SW480 (cell line): Measurements from ENCODE around the gene CEP192.
"Not testable (repeated sequence)": the region's sequence is repeated elsewhere in the genome, so short reads cannot be mapped to it uniquely, and the experiment has no call there.

Source experiments
- DNase-seq: peaks from one replicate; pipeline ENCODE4 v3.0.0-alpha.2; 2016; ENCODE audit warnings: low spot score

Gene CEP192

DNA sequence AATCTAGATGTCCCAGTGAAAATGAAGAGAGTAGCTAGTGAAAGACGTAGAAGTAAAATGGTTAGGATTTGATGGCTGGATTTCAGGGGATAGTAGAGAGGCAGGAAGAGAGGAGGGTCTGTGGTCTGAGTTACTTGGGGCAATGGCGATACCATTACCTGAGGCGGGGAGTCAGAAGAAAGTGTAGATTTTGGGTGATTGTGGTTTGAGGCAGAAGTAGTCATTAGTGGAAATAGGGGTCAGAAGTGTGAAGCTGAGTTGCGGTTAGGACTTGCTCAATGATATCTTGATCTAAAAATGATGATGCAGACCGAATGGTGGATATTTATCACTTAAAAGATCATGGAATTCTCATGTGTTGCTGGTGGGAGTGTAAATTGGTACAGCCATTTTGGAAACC is 41.0 kb downstream of the CEP192 start:
- no peak for DNase-seq

DNA sequence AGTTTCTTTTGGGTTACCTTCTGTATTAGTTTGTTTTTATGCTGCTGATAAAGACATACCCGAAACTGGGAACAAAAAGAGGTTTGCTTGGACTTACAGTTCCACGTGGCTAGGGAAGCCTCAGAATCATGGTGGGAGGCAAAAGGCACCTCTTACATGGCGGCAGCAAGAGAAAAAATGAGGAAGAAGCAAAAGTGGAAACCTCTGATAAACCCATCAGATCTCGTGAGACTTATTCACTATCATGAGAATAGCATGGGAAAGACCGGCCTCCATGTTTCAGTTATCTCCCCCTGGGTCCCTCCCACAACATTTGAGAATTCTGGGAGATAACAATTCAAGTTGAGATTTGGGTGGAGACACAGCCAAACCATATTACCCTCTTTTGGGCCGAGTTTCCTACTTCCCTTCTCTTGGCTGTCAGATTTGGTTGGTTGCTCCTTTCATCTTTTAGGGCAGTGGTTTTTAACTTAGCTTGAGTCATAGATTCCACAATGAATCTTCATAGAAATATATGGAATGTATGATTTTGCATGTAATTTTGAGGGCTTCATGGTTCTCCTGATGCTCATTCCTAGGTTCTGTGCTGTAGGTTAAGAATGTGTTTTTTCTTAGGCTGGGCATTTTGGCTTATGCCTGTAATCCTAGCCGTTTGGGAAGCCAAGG is 44.2 kb downstream of the CEP192 start:
- DNase-seq: no peak

DNA sequence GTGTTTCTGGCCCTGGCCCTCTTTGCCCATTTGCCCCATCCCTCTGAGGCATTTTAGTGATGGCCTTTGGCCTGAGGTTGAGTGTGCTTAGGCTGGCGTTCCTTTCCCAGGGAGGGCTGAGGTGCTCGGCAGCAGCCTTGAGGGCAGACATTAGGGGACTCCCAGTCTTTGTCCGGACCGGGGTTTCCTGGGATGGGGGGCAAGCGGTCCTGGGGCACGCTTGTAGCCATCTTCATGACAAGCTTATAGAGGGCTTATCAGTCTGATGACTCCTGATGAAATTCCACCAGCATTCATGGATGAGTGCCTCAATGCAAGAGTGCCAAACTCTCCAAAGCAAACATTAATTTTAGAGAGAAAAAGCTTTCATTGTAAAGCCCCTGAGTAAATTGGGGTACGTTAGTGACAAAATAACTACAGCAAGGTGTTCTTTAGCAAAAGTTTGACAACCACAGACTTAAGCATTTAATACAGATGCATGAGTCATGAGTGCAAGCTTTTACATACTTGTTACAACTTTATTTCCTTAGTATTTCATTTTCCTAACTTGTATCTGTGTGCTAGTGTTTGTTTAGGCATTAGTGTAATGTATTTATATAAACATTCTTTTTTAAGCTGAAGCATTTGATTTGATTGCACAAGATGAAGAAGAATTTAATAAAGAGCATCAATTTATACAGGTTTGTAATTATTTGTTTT is 45.6 kb downstream of the CEP192 start:
- no peak for DNase-seq

DNA sequence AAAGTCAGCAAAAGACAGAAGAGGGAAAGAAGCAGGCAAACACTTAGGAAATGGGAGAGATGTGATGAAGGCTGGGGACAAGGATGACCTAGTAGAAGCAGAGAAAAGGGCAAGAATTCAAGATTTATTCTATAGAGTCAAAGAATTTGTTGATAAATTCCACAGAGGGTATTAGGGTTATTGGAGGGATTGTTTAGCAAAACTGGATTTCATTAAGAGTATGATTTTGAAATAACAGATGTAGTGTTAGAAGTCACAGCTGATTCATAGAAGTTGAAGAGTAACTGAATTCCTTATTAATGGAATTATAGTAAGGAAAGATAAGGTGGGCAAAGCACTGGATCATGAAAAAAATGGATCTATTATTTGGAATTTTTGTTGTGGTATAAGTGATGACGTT is 48.6 kb downstream of the CEP192 start:
- no peak for DNase-seq

DNA sequence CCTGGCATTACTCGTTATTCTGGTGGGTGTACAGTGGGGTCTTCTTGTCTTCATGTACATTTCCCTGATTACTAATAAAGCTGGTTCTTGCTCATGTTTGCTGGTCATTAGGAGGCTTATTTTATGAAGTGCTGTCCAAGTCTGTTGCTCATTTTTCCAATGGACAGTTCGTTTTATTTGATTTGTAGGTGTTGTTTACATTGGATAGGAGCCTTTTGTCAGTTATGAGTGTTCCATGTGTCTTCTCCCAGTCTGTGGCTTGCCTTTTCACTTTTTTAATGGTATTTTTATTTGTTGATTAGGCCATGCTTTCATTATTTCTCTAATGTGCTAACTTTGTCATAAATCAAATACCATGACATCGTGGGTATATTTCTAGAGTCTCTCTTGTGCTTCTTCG is 51.9 kb downstream of the CEP192 start:
- no peak for DNase-seq

DNA sequence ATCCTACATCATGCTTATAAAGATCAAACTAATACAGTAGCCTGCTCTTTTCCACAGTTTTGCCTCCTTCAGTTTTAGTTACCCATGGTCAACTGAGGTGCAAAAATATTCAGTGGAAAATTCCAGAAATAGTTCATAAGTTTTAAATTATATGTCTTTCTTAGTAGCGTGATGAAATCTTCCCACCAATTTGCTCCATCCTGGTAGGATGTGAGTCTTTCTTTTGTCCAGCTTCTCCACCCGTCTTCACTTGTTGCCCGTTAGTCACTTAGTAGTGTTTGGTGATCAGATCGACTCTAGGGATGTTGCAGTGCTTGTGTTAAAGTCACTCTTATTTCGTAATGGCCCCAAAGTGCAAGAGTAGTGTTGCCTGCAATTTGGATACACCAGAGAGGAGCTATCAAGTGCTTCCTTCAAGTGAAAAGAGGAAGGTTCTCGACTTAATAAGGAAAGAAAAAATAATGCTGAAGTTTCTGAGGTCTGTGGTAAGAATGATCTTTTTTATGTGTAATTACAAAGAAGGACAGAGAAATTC is 57.0 kb downstream of the CEP192 start:
- no peak for DNase-seq

DNA sequence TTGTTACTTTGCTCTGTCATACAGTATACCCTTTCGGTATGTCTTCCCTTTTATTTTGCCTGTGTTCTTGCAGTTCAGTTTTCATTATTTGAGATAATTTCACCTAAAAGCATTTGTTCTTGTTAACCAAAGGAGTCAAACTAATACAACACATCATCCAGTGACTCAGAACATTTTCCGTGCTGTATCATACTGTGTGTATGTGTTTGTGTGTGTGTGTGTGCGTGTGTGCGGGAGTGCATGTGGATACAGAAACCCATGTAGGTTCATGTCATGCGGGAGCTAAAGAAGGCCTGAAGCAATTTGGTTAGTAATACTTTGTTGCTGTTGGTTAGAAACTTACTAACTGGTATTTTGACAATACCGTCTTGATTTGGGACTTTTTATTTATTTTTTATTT is 60.0 kb downstream of the CEP192 start:
- DNase-seq: no peak

DNA sequence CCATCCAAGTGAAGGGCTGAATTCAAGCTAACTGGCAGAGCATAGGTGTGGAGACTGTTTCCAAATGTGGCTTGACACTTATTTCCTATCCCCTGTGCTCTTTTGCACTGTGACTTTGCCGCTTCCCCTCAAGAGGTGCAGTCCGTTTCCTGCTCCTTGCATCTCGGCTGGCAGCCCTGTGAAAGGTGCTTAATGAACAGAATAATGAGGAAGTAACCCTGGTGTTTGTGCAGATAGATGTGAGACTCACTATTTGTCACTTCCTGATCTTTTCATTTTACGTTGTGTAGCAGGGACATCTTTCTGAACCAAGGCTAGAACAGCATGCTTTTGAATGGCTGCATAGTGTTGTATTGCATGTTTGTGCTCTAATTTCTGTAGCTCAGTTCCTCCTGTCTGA is 60.8 kb downstream of the CEP192 start:
- no peak for DNase-seq

DNA sequence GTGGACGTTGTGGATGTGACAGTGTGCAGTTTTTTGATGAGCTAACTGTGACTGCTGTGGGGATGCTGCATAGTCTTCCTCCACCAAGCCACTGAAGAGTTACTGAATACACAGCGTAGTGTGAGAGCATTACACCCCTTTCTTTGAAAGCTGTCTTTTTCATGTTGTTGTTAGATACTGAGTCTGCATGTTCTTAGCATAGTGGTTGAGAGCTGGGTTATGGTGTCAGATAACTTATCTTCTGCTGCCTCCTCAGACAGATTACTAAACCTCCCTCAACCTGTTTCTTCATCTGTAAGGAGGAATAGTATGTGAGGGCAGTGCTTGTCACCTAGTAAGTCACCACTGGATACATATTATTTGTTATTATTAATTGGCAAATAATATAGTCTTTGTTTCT is 63.2 kb downstream of the CEP192 start:
- no peak for DNase-seq

DNA sequence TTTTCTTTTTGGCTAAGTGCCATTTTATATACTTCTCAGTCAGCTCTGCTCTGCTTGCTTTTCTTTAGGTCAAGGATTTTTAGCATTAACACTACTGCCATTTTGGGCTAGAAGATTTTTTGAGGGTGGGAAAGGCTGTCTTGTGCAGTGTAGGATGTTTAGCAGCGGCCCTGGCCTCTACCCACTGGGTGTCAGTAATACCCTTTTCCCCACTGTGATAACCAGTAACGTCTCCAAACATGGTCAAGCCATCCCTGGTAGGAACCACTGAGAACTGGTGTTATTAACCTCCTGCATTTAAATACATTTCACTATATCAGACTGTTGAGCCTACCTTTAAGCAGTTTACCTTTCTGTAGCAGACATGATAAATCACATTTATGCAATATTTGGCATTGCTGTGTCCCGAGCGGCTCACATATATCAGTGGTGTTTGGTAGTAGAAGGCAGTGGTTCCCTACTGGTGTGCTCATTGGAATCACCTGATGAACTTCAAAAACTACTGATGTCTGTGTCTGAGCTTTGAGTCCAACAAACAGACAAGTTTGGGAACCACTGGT is 70.5 kb downstream of the CEP192 start:
- no peak for DNase-seq

DNA sequence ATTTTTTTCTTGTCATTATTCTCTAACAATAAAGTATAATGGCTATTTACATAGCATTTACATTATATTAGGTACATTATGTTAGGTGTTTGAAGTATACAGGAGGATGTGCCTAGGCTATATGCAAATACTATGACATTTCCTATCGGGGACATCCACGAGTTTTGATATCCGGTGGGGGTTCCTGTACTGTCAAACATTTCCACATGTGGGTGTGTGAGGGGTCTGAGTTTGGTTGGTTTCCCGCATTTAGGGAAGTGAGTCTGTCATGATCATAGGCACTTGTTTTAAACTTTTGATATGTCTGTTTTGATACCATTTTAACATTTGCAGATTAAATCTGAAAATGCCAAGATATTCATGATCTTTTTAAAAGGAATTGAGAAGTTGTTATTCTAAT is 76.0 kb downstream of the CEP192 start:
- no peak for DNase-seq

DNA sequence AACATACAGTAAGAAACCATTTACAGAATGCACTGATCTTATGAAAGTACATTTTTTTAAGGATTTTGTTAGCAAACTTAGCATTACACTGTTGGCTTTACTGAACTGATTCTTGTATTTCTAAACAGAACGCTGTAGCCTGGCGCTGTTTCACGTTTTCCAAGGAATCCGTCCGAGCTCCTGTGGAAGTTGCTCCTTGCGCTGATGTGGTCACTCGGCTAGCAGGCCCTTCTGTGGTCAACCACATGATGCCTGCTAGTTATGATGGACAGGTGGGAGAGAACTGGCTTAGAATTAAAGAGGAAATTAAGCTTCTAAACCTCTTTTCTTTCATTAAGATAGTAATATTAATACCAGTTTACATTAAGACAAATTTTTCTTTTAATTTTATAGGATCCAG is 76.8 kb downstream of the CEP192 start:
- DNase-seq: no peak

DNA sequence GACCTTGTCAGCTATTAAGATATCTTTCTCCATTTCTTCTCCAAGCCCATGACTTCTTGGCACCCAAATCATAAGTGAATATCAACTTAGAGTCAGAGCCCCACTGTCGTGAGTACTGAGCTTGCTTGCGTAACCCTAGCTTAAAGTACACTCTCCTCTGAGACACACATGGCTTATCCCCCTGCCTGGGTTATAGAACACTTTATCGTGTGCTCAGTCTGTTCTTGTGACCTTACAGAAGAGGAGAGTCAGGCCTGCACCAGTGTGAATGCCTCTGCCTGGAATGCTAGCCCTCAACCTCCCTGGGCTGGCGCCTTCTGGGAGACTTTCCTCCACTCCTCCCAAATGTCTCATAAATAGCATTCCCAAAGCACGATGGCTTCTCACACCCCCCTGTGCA is 79.3 kb downstream of the CEP192 start:
- no peak for DNase-seq

DNA sequence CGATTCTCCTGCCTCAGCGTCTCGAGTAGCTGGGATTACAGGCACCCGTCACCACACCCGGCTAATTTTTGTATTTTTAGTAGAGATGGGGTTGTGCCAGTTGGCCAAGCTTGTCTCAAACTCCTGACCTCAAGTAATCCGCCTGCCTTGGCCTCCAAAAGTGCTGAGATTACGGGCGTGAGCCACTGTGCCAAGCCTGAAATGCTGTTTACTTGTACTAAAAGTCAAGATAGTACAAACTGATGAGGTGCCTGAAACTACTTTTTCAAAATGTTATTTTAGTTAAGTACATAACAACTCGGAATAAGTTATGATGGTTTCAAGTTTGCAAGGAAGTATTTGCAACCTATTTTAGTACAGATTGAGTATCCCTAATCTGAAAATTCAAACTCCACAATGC is 85.7 kb downstream of the CEP192 start:
- DNase-seq: no peak

DNA sequence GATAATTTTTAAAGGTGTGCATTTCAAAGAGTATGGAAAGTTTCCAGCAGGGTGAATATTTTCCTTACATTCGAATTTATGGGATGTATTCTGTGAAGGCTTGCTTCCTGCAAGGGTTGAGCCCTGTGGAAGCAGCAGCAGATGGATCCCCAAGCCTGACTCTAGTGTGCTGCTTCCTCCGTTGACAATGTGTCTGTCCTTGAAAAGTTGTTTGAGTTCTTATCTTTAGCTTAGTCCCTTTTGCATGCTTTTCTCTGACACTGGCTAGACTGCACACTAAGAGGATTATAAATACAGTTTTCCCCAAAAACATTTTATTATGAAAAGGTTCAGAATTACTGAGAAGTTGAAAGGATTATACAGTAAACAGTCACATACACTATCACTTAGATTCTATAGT is 86.3 kb downstream of the CEP192 start:
- no peak for DNase-seq

DNA sequence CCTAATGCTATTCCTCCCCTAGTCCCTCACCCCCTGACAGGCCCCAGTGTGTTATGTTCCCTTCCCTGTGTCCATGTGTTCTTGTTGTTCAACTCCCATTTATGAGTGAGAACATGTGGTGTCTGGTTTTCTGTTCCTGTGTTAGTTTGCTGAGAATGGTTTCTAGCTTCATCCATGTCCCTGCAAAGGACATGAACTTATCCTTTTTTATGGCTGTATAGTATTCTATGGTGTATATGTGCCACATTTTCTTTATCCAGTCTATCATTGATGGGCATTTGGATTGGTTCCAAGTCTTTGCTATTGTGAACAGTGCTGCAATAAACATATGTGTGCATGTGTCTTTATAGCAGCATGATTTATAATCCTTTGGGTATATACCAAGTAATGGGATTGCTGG is 86.9 kb downstream of the CEP192 start:
- DNase-seq: not testable (repeated sequence)

DNA sequence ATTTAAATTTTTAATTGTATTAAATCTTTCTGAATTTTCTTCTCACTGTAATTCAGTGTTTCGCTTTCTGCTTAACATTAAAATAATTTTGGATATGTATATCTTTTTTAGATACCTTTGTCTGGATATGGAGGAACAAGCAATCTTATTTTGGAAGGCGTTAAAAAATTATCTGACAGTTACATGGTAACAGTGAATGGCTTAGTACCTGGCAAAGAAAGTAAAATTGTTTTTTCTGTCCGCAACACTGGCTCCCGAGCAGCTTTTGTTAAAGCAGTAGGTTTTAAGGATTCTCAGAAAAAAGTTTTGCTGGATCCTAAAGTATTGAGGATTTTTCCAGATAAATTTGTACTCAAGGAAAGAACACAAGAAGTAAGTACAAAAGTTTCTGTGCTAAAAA is 95.7 kb downstream of the CEP192 start:
- no peak for DNase-seq

DNA sequence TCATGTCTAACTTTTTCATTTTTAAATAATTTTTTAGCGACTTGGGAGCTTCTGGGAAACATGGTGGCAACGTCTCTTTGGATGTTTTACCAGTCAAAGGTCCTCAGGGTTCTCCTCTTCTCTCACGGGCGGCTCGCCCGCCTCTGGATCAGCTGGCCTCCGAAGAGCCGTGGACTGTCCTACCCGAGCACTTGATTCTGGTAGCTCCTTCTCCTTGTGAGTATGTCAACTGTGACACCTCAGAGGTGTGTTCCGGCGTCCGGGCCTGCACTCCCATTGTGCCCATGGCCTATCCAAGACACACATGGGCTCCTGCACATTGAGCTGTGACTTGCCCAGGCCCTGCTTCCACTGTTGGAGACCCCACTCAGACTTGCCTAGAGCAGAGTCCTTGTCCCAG is 104.3 kb downstream of the CEP192 start:
- no peak for DNase-seq

DNA sequence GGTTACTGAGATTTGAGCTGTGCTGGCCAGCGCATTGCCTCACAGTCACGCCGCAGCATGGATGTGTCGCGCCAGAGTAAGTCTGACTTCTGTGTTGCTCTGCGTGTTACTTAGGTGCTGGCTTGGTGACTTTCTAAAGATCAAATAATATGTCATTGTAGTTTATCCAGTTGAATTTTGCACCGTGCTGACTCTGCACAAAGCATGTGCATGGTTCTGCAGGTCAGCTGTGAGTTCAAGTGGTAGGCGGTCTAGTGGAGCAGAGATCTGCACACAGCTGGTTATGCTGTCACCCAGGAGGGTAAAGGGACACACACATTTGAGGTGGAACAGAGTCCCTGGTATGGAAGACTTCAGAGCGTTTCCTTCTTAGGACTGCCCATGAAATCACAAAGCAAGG is 105.1 kb downstream of the CEP192 start:
- DNase-seq: no peak

DNA sequence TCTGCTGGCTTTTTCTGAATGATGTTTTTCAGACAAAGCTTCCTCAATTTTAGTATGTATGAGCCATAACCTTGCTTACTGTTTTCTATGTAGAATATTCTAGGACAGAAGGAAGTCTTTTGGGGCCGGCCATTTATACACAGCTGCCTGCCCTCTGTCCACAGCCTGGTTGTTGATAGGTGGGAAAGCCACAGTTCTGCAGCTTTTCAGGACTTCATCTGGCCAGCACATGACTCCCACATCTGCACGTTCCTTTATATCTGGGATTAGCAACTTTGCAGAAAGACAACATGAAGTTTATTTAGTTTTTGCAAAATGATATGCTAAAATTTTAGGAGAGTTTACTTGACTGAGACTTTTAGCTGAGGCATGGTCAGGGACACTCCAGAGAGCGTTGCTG is 105.6 kb downstream of the CEP192 start:
- DNase-seq: no peak

DNA sequence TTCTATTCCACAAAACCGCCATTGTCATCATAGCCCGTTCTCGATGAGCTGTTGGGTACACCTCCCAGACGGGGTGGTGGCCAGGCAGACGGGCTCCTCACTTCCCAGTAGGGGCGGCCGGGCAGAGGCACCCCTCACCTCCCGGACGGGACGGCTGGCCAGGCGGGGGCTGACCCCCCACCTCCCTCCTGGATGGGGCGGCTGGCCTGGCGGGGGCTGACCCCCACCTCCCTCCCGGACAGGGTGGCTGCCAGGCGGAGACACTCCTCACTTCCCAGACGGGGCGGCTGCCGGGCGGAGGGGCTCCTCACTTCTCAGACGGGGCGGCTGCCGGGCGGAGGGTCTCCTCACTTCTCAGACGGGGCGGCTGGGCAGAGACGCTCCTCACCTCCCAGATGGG is 106.9 kb downstream of the CEP192 start:
- not testable (repeated sequence) for DNase-seq

DNA sequence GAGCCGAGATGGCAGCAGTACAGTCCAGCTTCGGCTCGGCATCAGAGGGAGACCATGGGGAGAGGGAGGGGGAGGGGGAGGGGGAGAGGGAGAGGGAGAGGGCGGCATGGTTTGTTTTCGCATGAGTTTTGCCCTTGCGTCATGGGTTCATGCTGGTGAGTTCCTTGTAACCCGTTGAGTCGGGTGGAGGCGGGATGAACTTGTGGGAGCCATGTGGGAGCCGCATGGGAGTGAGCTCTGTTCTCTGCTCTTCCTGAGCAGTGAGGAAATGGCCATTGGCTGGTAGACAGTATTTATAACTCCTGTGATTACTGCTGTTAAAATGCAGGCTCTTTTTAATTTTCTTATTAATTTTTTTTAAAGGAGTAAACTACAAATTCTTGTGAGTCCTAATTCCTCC is 108.0 kb downstream of the CEP192 start:
- no peak for DNase-seq

DNA sequence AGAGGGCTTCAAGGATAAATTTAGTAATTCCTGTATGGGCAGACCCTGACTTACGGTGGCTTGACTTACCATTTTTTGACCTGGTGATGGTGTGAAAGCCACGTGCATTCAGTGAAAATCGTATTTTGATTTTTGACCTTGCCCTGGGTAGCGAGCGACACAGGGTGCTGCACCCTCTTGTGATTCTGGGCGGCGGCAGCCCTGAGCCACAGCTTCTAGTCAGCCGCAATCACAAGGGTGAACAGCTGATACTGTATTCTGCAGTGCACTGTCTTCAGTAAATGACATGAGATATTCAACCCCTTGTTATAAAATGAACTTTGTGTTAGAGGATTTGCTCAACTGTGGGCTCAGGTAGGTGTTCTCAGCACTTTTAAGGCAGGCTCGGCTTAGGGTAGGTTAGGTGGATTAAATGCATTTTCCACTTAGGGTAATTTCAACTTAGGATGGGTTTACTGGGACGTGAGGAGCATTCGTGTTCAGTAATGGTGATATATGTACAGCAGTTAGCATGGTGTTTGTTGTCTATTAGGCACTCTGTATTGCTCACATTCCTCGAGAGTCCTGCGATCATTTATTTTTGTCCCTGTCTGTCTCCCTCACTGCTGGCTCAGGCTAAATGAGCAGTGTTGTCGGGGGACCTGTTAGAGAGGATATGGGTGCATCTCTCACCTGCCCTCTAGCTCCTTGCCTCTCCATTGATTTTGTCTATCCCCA is 109.9 kb downstream of the CEP192 start:
- DNase-seq: no peak
